DMS79 treated with DMSO at 0.1 percent for 48 hours (cell line): ENCODE results near the gene SLC24A5.

Experiments
- DNase-seq: peaks from one replicate; lab custom pipeline; 2025; lab: John Stamatoyannopoulos, UW

SLC24A5 gene

DNA sequence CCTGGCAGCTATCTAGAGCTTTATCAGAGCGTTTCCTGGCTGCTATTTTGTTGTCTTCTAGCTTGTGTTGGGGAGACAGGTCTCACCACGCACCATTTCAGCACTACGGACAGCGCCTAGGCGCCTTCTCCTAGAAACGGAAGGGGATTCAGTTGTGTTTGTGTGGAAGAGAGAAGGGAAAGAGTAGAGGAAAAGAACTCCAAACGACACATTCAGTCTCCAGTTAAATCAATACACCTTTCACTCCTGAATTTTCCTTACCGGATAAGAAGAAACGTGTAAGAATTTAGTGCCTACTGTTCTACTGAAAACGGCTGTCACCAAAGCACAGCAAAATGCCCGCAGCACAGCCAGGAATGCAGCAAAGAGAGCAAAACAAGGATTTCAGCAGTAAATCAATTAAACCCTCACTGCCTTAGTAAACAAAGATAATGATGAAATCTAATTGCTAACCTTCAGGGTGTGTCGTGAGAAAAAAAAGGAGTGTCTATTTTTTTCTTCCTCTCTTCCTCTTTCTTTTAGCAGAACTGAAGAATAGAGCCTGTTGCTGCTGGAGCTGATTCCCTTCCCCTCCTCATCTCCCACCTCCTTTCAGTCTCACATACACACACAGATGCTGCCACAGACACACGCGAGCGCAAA is 70.3 kb downstream of the SLC24A5 start:
- DNase-seq, result peak; percentile 2

DNA sequence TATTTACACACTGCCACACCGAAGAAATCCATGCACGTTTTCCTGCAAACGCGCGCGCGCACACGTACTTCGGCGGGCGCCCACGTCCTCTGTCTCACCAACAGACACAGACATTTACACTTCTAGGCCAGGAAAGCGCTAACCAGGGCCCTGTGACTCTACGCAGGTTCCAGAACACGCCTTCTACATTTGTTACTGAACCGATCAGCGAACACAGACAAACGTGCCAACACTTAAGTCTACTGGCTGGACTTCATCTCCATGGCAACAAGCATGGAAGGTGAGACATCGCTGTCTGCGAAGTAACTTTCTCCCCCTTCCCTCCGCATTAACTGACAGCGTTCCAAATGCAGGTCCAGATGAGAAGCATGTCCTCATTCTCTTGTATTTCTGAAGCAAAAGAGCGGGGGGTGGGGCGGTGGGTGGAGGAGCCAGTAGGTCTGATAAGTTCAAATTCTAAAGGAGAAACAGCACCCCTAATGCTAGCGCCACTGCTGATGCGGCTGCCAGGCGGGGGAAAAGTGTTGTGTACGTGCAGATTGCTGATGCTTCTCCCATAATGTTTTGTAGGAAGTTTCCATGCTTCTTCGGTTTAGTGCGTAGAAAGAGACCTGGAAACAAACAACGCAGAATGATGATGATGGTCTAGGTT is 70.9 kb downstream of the SLC24A5 start, which contains the start of gene CTXN2:
TSS of gene CTXN2 (plus strand) at position 92 of the 652 bp plus-strand sequence. CDS start 9,636 bp downstream, outside the sequence.
- DNase-seq, result peak; percentile 30
